ENCODE data around the gene HDAC10.

HDAC10 gene

DNA sequence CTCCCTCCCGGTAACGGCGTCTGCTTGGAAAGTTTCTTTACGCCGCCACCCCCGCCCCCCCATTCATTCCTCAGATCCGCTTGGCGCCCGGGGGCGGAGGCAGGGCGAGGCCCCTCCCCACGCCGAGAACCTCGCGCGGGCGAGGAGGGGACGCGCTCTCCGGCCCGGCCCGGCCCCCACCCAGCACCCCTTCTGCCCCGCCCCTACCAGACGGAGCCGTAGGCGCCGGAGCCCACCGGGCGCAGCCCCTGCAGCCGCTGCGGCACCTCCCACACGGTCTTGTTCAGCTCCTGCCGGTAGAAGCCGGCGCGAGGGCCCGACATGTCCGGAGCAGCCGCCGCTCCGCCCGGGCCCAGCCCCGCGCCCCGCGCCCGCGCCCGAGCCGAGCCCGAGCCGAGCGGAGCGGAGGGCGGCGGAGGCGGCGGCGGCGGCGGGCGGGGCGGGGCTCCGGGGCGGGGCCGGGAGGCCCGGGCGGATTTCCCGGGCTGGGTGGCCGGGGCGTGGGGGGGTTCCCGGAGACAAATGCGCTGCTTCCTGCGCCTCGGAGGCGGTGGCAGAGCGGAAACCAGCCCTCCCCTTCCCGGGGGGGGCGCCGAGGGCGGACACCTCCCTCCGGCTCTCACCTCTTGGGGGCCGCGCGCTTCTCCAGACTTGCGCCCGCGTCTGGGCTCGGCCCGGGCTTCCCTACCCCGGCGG lies 19.1 kb upstream of the HDAC10 start, which contains the start of gene MAPK11:
TSS of gene MAPK11 (minus strand) at position 411 of the 696 bp plus-strand sequence. CDS start at position 323, 88 bp downstream.
- TF ChIP-seq YY1 (IDR thresholded peaks at IDR 0.05; ENCODE audit: low read depth) = no peak
- 0 out of 2 replicates have a peak, but pooled peaks have one; percentile 24 for TF ChIP-seq ZBTB7A (IDR thresholded peaks at IDR 0.05; ENCODE audit: low read depth)

DNA sequence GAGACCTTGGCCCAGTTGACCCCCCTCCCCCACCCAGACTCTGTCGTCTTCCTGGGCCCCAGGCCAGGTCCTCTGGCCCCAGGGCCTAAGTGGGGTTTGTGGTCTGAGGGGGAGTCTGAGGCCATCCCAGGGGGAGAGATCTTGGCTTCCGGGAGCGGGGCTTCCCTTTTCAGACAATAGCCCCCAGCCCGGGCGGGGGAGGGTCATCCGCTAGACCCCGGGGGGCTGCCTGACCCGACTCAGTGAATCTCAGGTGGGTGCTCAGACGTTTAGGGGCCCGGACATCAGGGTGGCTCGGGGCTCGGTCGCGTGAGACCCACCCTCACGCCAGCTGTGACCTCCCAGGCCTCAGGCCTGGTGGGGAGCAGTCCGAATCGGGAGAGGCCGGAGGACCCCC lies 18.5 kb upstream of the HDAC10 start:
- peak; percentile 51; the same call in 1 of the 2 replicates for TF ChIP-seq ZBTB7A (IDR thresholded peaks at IDR 0.05; ENCODE audit: low read depth)
- no peak for TF ChIP-seq USF1 (IDR thresholded peaks at IDR 0.05)

DNA sequence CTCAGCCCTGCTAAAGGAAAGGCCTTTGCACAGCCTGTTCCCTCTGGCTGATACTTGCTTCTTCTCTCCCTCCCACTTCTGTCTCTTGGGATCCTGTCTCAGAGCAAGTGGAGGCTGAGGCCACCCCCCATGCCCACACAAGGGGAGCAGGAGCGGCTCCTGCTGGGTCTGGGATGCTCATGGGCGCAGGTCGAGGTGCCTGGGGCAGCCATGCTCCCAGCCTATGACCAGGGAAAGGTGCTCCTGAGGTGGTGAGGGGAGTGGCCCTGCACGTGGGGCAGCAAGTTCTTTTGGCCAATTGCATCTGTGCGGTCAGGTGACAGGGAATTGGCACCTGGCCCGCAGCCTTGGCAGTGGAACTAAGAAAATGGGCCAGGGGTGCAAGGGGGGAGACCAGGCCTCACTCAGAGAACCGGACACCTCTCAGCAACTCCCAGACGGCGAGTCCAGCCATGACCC lies 17.6 kb upstream of the HDAC10 start:
- TF ChIP-seq EP300 (IDR thresholded peaks at IDR 0.05; ENCODE audit: borderline replicate concordance) = no peak; the same call in 1 of the 2 replicates
- peak; percentile 93 for TF ChIP-seq USF1 (IDR thresholded peaks at IDR 0.05)
- TF ChIP-seq NFIC (IDR thresholded peaks at IDR 0.05) = peak; percentile 89
- TF ChIP-seq, protein P1, sequence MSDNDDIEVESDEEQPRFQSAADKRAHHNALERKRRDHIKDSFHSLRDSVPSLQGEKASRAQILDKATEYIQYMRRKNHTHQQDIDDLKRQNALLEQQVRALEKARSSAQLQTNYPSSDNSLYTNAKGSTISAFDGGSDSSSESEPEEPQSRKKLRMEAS (IDR thresholded peaks at IDR 0.05) = peak; percentile 87

DNA sequence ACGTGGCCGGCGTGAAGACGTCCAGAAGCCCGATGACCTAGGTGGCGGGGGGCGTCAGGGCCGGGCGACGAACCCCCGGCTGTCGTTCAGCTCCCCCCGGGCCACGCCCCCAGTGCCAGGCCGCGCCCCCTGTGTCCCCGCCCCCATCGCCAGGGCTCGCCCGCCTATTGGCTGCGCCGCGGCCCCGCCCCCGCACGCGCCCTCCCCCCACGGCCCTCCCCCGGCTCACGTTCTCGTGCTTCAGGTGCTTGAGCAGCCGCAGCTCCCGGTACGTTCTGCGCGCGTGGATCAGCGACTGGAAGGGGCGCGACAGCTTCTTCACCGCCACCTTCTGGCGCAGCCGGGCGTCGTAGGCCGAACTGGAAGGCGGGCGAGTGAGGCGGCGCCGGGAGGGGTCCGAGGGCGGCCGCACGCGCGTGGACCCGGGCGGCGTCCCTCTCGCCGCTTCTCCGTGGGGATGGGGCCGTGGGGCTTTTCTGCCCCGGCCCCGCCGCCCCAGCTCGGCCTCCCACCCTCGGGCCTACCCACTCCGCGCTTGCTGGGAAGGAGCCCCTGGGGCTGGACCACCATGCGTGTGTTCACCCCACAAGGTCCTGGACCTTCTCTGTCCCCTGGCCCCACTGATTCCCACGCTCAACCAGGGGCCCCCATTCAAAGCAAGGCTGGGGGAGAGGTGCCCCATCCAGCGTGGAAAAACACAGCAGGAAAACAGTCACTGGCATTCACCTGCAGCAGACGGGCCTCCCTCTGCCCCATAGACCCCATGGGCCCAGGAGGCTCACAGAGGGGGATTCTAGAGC lies 16.7 kb upstream of the HDAC10 start:
- TF ChIP-seq FOXM1 (IDR thresholded peaks at IDR 0.05; ENCODE audit: borderline replicate concordance, low read depth) = no peak
- TF ChIP-seq USF1 (IDR thresholded peaks at IDR 0.05) = no peak
- peak; percentile 42; the same call in 1 of the 2 replicates for TF ChIP-seq RAD21 (IDR thresholded peaks at IDR 0.05; ENCODE audit: low read depth)
- no peak for TF ChIP-seq CEBPB (IDR thresholded peaks at IDR 0.05)
- no peak for TF ChIP-seq NFIC (IDR thresholded peaks at IDR 0.05)
- TF ChIP-seq ZBTB7A (IDR thresholded peaks at IDR 0.05; ENCODE audit: low read depth) = peak; percentile 71; the same call in 1 of the 2 replicates
- no peak for TF ChIP-seq YY1 (IDR thresholded peaks at IDR 0.05; ENCODE audit: low read depth)
- TF ChIP-seq EGR1 (IDR thresholded peaks at IDR 0.05) = 0 out of 2 replicates have a peak, but pooled peaks have one; percentile 6
- TF ChIP-seq, protein P1 (IDR thresholded peaks at IDR 0.05) = peak; percentile 76

GRCh38 chr22:50266994-50267393 lies 15.9 kb upstream of the HDAC10 start:
- TF ChIP-seq USF1 (IDR thresholded peaks at IDR 0.05) = no peak
- TF ChIP-seq CREB1 (IDR thresholded peaks at IDR 0.05; ENCODE audit: low read depth) = no peak
- TF ChIP-seq TCF12 (IDR thresholded peaks at IDR 0.05; ENCODE audit: low read depth) = no peak
- no peak for TF ChIP-seq CEBPB (IDR thresholded peaks at IDR 0.05)
- TF ChIP-seq ZBTB7A (IDR thresholded peaks at IDR 0.05; ENCODE audit: low read depth) = no peak
- no peak for TF ChIP-seq TEAD4 (IDR thresholded peaks at IDR 0.05)
- no peak for TF ChIP-seq FOXM1 (IDR thresholded peaks at IDR 0.05; ENCODE audit: borderline replicate concordance, low read depth)
- TF ChIP-seq, protein P2, sequence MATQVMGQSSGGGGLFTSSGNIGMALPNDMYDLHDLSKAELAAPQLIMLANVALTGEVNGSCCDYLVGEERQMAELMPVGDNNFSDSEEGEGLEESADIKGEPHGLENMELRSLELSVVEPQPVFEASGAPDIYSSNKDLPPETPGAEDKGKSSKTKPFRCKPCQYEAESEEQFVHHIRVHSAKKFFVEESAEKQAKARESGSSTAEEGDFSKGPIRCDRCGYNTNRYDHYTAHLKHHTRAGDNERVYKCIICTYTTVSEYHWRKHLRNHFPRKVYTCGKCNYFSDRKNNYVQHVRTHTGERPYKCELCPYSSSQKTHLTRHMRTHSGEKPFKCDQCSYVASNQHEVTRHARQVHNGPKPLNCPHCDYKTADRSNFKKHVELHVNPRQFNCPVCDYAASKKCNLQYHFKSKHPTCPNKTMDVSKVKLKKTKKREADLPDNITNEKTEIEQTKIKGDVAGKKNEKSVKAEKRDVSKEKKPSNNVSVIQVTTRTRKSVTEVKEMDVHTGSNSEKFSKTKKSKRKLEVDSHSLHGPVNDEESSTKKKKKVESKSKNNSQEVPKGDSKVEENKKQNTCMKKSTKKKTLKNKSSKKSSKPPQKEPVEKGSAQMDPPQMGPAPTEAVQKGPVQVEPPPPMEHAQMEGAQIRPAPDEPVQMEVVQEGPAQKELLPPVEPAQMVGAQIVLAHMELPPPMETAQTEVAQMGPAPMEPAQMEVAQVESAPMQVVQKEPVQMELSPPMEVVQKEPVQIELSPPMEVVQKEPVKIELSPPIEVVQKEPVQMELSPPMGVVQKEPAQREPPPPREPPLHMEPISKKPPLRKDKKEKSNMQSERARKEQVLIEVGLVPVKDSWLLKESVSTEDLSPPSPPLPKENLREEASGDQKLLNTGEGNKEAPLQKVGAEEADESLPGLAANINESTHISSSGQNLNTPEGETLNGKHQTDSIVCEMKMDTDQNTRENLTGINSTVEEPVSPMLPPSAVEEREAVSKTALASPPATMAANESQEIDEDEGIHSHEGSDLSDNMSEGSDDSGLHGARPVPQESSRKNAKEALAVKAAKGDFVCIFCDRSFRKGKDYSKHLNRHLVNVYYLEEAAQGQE (IDR thresholded peaks at IDR 0.05; ENCODE audit: low read depth) = no peak
- TF ChIP-seq, protein P1 (IDR thresholded peaks at IDR 0.05) = no peak
- no peak for TF ChIP-seq EP300 (IDR thresholded peaks at IDR 0.05; ENCODE audit: borderline replicate concordance)
- TF ChIP-seq RAD21 (IDR thresholded peaks at IDR 0.05; ENCODE audit: low read depth) = no peak
- no peak for TF ChIP-seq NFIC (IDR thresholded peaks at IDR 0.05)
- no peak for TF ChIP-seq EGR1 (IDR thresholded peaks at IDR 0.05)
- no peak for TF ChIP-seq TAF1 (IDR thresholded peaks at IDR 0.05; ENCODE audit: low read depth)
- no peak for TF ChIP-seq YY1 (IDR thresholded peaks at IDR 0.05; ENCODE audit: low read depth)

DNA sequence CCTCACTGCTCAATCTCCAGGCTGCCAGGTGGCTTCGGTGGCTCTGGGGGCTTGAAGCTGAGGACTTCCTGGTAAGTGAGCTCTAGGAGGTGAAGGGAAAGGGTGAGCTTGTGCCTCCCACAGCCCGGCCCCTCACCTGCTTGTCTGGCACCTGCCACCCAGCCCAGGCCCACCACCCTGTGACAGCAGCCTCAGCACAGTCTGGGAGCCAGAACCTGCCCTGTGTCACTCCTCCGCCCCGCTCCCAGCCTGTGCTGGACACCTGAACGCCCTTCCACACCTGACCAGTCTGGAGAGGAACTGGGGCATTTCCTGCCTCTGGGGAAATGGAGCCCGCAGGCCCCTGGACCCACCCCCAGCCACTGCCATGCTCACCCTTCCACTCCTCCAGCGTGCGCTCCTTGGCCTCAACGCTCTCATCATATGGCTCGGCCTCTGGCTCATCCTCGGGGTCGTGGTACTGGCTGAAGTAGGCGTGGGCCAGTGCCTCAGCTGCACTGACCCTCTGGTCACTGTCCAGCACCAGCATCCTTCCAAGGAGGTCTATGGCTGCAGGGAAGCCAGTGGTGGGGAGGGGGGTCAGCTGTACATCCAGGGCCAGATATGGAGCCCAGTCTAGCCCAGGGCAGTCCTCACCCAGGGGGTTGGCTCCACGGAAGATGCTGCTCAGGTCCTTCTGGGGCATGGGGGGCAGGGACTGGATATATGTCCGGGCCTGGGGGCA lies 14.0 kb upstream of the HDAC10 start:
- TF ChIP-seq, protein P2 (IDR thresholded peaks at IDR 0.05; ENCODE audit: low read depth) = peak; percentile 36; the same call in 1 of the 2 replicates
- TF ChIP-seq TAF1 (IDR thresholded peaks at IDR 0.05; ENCODE audit: low read depth) = no peak
